GM23248 (cell line): Measurements from ENCODE around the gene TMEM17.

Experiments used
- EZH2 ChIP-seq: fragments of 200-600 bp; sonication (generic); IDR thresholded peaks from 2 replicates; pipeline ENCODE4 v1.6.1; 2018; ENCODE audit warnings: antibody characterized with exemption, mild to moderate bottlenecking; ENCODE audit not compliant: insufficient read depth, poor library complexity, severe bottlenecking
- EZH2phosphoT487 ChIP-seq: fragments of 200-600 bp; sonication (generic); IDR thresholded peaks from 2 replicates; pipeline ENCODE4 v1.6.1; 2018; ENCODE audit warnings: antibody characterized with exemption, moderate library complexity, mild to moderate bottlenecking, low read depth; ENCODE audit not compliant: insufficient read depth

- no peak for TF ChIP-seq EZH2
- TF ChIP-seq EZH2phosphoT487: no peak
These were observed 19.6 kb downstream of the TMEM17 start for GRCh38 chr2:62486439-62486765.
